ENCODE results near the gene TDRD9.
"Not testable (repeated sequence)": the region's sequence is repeated elsewhere in the genome, so short reads cannot be mapped to it uniquely, and the experiment has no call there.

The TDRD9 gene

GRCh38 chr14:103966631-103967030, 38.4 kb downstream of the TDRD9 start:
- ChIA-PET CTCF (interaction anchor here (1.5 kb wide), 1 partner anchor 15 kb away, joined by 3 read pairs; no protein-coding TSS in a partner anchor), POLR2A (no interaction called here)
- TF ChIP-seq CTCF (IDR thresholded peaks at IDR 0.05; ENCODE audit: control extremely low read depth, extremely low read depth, low read depth, missing control alignments): no peak

GRCh38 chr14:103969961-103970360, 41.7 kb downstream of the TDRD9 start:
- no peak for TF ChIP-seq CTCF (IDR thresholded peaks at IDR 0.05; ENCODE audit: control extremely low read depth, extremely low read depth, low read depth, missing control alignments)
- ChIA-PET POLR2A (no interaction called here), CTCF (no interaction called here)
- no peak for DNase-seq (ENCODE audit: extremely low spot score)

More at GRCh38 chr14:103966631-103967030, 38.4 kb downstream of the TDRD9 start:
- DNase-seq (ENCODE audit: extremely low spot score): no peak

GRCh38 chr14:103973354-103973753, 45.1 kb downstream of the TDRD9 start:
- DNase-seq (ENCODE audit: extremely low spot score): no peak
- TF ChIP-seq CTCF (IDR thresholded peaks at IDR 0.05; ENCODE audit: control extremely low read depth, extremely low read depth, low read depth, missing control alignments): no peak
- POLR2A ChIA-PET: no interaction called here
- CTCF ChIA-PET: interaction anchor here (1.1 to 1.2 kb wide), 2 partner anchors 13 to 407 kb away, joined by 3 to 4 read pairs; no protein-coding TSS in a partner anchor

GRCh38 chr14:103974575-103974974, 46.3 kb downstream of the TDRD9 start:
- POLR2A ChIA-PET: interaction anchor here (0.6 kb wide), 1 partner anchor 19 kb away, joined by 6 read pairs; no protein-coding TSS in a partner anchor
- CTCF ChIA-PET: interaction anchor here (0.8 kb wide), 1 partner anchor 9 kb away, joined by 3 read pairs; no protein-coding TSS in a partner anchor
- no peak for DNase-seq (ENCODE audit: extremely low spot score)
- TF ChIP-seq CTCF (IDR thresholded peaks at IDR 0.05; ENCODE audit: control extremely low read depth, extremely low read depth, low read depth, missing control alignments): no peak

- DNase-seq (ENCODE audit: extremely low spot score); POLR2A ChIA-PET: not testable (repeated sequence)
- peak; percentile 32 for TF ChIP-seq CTCF (IDR thresholded peaks at IDR 0.05; ENCODE audit: control extremely low read depth, extremely low read depth, low read depth, missing control alignments)
- CTCF ChIA-PET: interaction anchor here (1.0 to 3.4 kb wide), 6 partner anchors 11 to 172 kb away, joined by 3 to 24 read pairs (median 5); a partner anchor contains a TSS
Measured at GRCh38 chr14:103980623-103981238, 52.5 kb downstream of the TDRD9 start.

- POLR2A ChIA-PET: no interaction called here
- no peak for TF ChIP-seq CTCF (IDR thresholded peaks at IDR 0.05; ENCODE audit: control extremely low read depth, extremely low read depth, low read depth, missing control alignments)
- CTCF ChIA-PET: interaction anchor here (1.0 to 1.3 kb wide), 2 partner anchors 62 to 84 kb away, joined by 3 read pairs; no protein-coding TSS in a partner anchor
- DNase-seq (ENCODE audit: extremely low spot score): no peak
Measured at GRCh38 chr14:103984196-103984595, 55.9 kb downstream of the TDRD9 start.

Data from GM10248 (cell line).